ENCODE measurements around the gene KIF26B. TPM values are rescaled to one million over a fixed set of nuclear protein-coding genes. Genes with fewer than 3 reads are reported as not detected.

Gene KIF26B
- total and polyA plus RNA-seq, 10 of the 15 experiments (the other 5 are each of a cell fraction or from before 2014, with no cell fraction given), result 0.35 to 11.6 (median 2.2) TPM

- TF ChIP-seq ZSCAN29 (IDR thresholded peaks at IDR 0.05) (no peak), ZNF207 (IDR thresholded peaks at IDR 0.05; ENCODE audit: borderline replicate concordance) (no peak), TCF12 (IDR thresholded peaks at IDR 0.05; ENCODE audit: low read depth, low read length) (no peak), USF1 (IDR thresholded peaks at IDR 0.05; ENCODE audit: borderline replicate concordance, extremely low read length, insufficient read depth, low read depth, low read length) (no peak), HDAC2 (IDR thresholded peaks at IDR 0.05) (no peak), POLR2A (IDR thresholded peaks at IDR 0.05; ENCODE audit: low read depth, low read length) (no peak), CBFB (IDR thresholded peaks at IDR 0.05; ENCODE audit: low read depth) (no peak), SPI1 (IDR thresholded peaks at IDR 0.05; ENCODE audit: borderline replicate concordance, insufficient read depth, low read depth, low read length) (no peak)
- TF ChIP-seq, protein P1, sequence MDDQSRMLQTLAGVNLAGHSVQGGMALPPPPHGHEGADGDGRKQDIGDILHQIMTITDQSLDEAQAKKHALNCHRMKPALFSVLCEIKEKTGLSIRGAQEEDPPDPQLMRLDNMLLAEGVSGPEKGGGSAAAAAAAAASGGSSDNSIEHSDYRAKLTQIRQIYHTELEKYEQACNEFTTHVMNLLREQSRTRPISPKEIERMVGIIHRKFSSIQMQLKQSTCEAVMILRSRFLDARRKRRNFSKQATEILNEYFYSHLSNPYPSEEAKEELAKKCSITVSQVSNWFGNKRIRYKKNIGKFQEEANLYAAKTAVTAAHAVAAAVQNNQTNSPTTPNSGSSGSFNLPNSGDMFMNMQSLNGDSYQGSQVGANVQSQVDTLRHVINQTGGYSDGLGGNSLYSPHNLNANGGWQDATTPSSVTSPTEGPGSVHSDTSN (IDR thresholded peaks at IDR 0.05; ENCODE audit: insufficient replicate concordance, low read depth, low read length), result no peak
- TF ChIP-seq, protein P2, sequence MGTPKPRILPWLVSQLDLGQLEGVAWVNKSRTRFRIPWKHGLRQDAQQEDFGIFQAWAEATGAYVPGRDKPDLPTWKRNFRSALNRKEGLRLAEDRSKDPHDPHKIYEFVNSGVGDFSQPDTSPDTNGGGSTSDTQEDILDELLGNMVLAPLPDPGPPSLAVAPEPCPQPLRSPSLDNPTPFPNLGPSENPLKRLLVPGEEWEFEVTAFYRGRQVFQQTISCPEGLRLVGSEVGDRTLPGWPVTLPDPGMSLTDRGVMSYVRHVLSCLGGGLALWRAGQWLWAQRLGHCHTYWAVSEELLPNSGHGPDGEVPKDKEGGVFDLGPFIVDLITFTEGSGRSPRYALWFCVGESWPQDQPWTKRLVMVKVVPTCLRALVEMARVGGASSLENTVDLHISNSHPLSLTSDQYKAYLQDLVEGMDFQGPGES (IDR thresholded peaks at IDR 0.05), result no peak
Measured at GRCh38 chr1:245158913-245159312, 4.1 kb downstream of the KIF26B start (continued).

DNA sequence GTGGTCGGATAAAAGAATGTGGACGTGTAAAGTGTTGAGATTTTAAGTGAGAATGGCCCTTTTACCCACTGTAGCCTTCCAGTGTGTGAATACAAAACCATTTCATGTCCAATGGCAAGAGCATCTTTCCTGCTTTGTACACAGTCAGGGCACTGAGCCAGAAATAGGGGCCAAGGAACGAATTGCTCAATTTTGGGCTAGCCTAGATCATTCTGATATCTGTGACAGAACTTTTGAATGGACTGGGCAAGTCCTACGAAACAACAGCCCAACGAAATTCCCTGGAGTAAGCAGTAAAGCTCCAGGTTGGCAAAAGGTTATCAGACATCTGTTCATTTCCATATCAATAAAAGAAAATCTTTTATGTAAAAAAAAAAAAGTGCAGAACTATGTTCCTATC lies 5.5 kb downstream of the KIF26B start:
- no peak for FAIRE-seq
- Histone ChIP-seq H3K27ac (ENCODE audit: control insufficient read depth, insufficient read depth) (no peak overlapping the region), H3K27me3 (replicated peaks in 1 of 2; ENCODE audit: control insufficient read depth in 2 of 2, insufficient read depth in 2 of 2, low read length in 1 of 2) (peaks cover 4 to 12% of the 10 kb centered on the region in 2 experiments), H3K36me3 (ENCODE audit: control insufficient read depth in 2 of 2, insufficient read depth in 2 of 2, low read length in 1 of 2) (no peaks in the 10 kb centered on the region), H3K4me1 (ENCODE audit: control insufficient read depth, insufficient read depth, low read length) (peaks cover 6% of the 10 kb centered on the region), H3K79me2 (ENCODE audit: control insufficient read depth, insufficient read depth, low read length) (no peaks in the 10 kb centered on the region), H2AFZ (ENCODE audit: control insufficient read depth, low read depth, low read length) (no peak overlapping the region), H3K9ac (ENCODE audit: control insufficient read depth, insufficient read depth, low read length) (no peak overlapping the region), H3K9me3 (replicated peaks; ENCODE audit: control insufficient read depth, insufficient read depth, low read length) (peaks cover 2% of the 10 kb centered on the region; the same call in 1 of the 3 replicates), H3K4me3 (no peak overlapping the region), H4K20me1 (ENCODE audit: control insufficient read depth, insufficient read depth) (no peaks in the 10 kb centered on the region), H3K4me2 (ENCODE audit: control insufficient read depth, insufficient read depth) (no peak overlapping the region)
- RAD21 ChIA-PET (ENCODE audit: unreplicated experiment), result no interaction called here
- no TSS peak for BruUV-seq (replicated peaks)
- DNase-seq (ENCODE audit: low read depth, low spot score), result no peak
- in situ Hi-C loops (cut with MboI), result no loop called here
- SMC1A ChIA-PET (ENCODE audit: uncharacterized antibody, unreplicated experiment), result interaction anchor here (1.6 kb wide), 1 partner anchor 12 kb away, joined by 3 read pairs; no protein-coding TSS in a partner anchor
- no peak for ATAC-seq
- TF ChIP-seq USF1 (IDR thresholded peaks at IDR 0.05; ENCODE audit: borderline replicate concordance, extremely low read length, insufficient read depth, low read depth, low read length), result no peak
- no peak for TF ChIP-seq CEBPB (IDR thresholded peaks at IDR 0.05; ENCODE audit: borderline replicate concordance in 1 of 2, low read depth in 2 of 2, low read length in 2 of 2)
- no peak for TF ChIP-seq SP1 (IDR thresholded peaks at IDR 0.05; ENCODE audit: low read depth, low read length)
- TF ChIP-seq ZBED1 (IDR thresholded peaks at IDR 0.05; ENCODE audit: borderline replicate concordance), result no peak
- TF ChIP-seq, protein P2 (IDR thresholded peaks at IDR 0.05), result no peak
- no peak for TF ChIP-seq RCOR1 (conservative IDR thresholded peaks at IDR 0.05; ENCODE audit: low read depth, low read length)
- TF ChIP-seq, protein P3, sequence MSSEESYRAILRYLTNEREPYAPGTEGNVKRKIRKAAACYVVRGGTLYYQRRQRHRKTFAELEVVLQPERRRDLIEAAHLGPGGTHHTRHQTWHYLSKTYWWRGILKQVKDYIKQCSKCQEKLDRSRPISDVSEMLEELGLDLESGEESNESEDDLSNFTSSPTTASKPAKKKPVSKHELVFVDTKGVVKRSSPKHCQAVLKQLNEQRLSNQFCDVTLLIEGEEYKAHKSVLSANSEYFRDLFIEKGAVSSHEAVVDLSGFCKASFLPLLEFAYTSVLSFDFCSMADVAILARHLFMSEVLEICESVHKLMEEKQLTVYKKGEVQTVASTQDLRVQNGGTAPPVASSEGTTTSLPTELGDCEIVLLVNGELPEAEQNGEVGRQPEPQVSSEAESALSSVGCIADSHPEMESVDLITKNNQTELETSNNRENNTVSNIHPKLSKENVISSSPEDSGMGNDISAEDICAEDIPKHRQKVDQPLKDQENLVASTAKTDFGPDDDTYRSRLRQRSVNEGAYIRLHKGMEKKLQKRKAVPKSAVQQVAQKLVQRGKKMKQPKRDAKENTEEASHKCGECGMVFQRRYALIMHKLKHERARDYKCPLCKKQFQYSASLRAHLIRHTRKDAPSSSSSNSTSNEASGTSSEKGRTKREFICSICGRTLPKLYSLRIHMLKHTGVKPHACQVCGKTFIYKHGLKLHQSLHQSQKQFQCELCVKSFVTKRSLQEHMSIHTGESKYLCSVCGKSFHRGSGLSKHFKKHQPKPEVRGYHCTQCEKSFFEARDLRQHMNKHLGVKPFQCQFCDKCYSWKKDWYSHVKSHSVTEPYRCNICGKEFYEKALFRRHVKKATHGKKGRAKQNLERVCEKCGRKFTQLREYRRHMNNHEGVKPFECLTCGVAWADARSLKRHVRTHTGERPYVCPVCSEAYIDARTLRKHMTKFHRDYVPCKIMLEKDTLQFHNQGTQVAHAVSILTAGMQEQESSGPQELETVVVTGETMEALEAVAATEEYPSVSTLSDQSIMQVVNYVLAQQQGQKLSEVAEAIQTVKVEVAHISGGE (CRISPR knock-in tag; IDR thresholded peaks at IDR 0.05), result no peak
- POLR2A ChIA-PET, result no interaction called here
- intact Hi-C loops (cut with micrococcal nuclease; ENCODE audit: unreplicated experiment), result no loop called here
- CTCF ChIA-PET, result interaction anchor here (0.8 kb wide), 1 partner anchor 18 kb away, joined by 3 read pairs; no protein-coding TSS in a partner anchor
- 7% methylated on average over 5 of the region's 5 CpGs for WGBS (ENCODE audit: insufficient coverage, insufficient replicate concordance, low lambda C conversion rate, missing lambda C conversion rate)
